NB4 (cell line): ENCODE results near the gene KRT15.

Source experiments
- MYC ChIP-seq: IDR thresholded peaks from 2 replicates; pipeline ENCODE4 v1.6.1; 2011; ENCODE audit warnings: low read depth, low read length
- POLR2A ChIP-seq: IDR thresholded peaks from 2 replicates; pipeline ENCODE4 v1.6.1; 2011; ENCODE audit warnings: mild to moderate bottlenecking; ENCODE audit not compliant: insufficient read length; ENCODE audit errors: extremely low read depth
- TF ChIP-seq, protein P1 (sequence below): IDR thresholded peaks from one replicate; pipeline ENCODE4 v1.5.1; 2012; ENCODE audit warnings: low read depth, low read length
- TF ChIP-seq, protein P2 (sequence below): IDR thresholded peaks from 2 replicates; pipeline ENCODE4 v1.6.1; 2011; ENCODE audit warnings: low read depth, low read length

DNA sequence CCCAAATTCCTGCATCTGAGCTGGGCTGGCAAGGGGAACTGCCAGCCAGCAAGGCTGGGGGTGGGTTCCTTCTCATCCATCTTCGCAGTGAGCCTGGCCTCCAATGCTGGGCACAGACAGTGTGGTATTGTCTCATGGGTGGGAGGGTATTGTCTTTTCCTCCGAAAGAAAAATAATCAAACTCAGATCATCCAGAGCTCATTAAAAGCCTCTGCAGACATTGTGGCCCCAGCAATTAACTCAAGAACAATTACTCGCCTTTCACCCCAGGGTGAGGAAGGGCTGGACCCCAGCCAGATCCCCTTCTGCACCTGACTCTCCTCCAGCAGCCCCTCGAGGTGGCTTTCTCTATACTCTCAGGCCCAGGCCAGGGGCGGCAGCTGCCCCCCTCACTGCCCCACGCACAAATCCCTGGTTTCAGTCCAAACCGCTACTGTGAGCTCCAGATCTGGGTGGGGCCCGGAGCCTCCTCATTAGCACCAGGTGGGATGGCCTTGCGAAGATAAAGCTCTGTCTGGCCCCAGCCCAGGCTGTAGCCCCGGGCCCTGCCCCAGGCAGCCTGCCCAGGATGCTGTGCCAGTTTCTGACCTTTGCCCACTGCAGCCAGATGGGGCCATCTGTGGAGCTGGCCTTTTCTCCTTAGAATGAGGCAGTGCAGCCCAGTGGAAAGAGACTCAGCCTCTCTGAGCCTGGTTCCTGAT is 2.3 kb upstream of the KRT15 start:
- TF ChIP-seq, protein P1, sequence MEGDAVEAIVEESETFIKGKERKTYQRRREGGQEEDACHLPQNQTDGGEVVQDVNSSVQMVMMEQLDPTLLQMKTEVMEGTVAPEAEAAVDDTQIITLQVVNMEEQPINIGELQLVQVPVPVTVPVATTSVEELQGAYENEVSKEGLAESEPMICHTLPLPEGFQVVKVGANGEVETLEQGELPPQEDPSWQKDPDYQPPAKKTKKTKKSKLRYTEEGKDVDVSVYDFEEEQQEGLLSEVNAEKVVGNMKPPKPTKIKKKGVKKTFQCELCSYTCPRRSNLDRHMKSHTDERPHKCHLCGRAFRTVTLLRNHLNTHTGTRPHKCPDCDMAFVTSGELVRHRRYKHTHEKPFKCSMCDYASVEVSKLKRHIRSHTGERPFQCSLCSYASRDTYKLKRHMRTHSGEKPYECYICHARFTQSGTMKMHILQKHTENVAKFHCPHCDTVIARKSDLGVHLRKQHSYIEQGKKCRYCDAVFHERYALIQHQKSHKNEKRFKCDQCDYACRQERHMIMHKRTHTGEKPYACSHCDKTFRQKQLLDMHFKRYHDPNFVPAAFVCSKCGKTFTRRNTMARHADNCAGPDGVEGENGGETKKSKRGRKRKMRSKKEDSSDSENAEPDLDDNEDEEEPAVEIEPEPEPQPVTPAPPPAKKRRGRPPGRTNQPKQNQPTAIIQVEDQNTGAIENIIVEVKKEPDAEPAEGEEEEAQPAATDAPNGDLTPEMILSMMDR, result no peak
- TF ChIP-seq POLR2A, result no peak
- TF ChIP-seq MYC, result no peak
- TF ChIP-seq, protein P2, sequence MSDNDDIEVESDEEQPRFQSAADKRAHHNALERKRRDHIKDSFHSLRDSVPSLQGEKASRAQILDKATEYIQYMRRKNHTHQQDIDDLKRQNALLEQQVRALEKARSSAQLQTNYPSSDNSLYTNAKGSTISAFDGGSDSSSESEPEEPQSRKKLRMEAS, result no peak
